Kidney glomerular epithelial cell (primary cell): ENCODE results near the gene PSTPIP2.
A peak's percentile ranks its signal among the peaks of the same experiment; 100 is the strongest.
"Not testable (repeated sequence)": the region's sequence is repeated elsewhere in the genome, so short reads cannot be mapped to it uniquely, and the experiment has no call there.

Experiments used
- DNase-seq: peaks from one replicate; lab custom pipeline; 2025; lab: John Stamatoyannopoulos, UW

PSTPIP2 gene

DNA sequence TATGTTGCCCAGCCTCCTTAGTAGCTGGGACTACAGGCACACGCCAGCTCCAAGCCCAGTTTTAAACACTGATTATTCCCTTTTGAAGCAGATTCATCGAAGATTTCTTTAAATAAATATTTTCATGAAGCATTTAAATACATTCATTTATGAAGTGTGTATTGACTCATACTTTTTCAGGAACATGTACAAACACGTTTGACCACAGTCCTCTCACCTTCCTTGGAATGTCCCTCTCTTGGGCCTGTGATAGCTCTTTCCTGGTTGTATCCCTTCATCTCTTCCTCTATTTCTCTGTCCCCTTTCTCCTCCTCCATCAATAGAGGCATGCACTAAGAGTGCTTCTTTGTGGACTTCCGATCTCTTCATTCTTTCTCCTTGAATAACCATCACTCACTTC is 2.5 kb downstream of the PSTPIP2 start:
- no peak for DNase-seq

- no peak for DNase-seq
These were observed 3.3 kb downstream of the PSTPIP2 start for GRCh38 chr18:46068763-46069162.

DNA sequence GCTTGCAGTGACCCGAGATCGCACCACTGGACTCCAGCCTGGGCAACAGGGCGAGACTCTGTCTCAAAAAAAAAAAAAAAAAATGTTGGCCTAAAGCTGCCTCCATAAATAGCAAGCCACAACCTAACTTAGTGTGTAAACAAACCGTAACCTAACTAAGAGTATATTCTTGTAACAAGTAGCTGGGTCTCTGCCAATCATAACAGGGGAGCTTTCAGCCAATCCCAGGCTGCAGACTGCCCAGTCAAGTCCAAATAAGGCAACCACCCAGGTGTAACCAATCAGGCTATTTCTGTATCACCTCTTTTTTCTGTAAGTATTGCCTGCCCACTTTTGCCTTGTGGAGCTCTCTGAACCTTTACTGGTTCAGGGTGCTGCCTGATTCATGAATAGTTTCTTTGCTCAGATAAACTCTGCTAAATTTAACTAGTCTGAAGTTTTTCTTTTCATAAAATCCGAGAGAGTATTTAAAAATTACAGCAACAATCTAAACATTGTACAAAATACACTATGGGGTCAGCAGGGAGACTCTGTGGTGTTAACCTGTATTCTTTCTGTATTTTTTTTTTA is 4.5 kb downstream of the PSTPIP2 start:
- no peak for DNase-seq

- DNase-seq: no peak
These were observed 9.3 kb downstream of the PSTPIP2 start for GRCh38 chr18:46062781-46063180.

GRCh38 chr18:46061796-46062195 is 10.3 kb downstream of the PSTPIP2 start:
- no peak for DNase-seq

DNA sequence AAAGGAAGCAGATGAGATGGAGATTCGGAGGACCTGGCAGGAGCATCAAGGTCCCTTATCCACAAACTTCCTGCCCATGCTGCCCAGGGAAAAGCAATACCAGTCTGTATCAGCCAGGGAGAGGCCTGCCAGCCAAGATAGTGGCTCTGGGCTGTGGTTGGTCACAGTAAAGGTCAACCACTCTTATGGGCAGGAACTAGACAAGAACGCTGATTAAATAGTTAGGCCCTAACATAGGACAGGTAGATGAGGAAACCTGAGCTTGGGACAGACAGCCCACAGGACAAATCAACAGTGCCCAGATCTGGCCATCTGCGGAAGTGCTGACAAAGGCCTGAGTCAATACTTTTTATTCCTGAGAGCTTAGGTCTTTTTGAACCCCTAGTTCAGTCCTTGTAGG is 10.7 kb downstream of the PSTPIP2 start:
- DNase-seq: no peak

DNA sequence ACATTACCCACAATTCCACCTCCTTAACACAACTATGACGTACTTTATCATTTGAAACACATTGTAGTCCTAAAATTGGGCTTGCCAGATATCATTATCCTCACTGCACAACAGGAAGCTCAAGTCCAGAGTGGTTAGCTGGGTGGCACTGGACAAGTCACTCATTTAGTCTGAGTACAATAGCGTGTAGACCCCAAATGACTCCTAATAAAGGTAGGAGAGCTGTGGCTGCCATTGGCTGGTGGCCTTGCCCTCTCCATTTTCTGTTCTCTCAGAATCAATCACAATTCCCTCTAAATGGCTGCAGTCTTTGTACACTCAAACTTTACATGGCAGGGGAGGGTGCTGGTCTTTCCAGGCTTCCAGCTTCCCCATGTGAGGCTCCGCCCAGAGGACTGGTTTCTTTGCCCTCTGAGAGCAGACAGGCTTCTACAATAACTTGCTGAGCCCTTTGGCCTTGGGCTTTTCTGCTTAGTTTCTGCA is 11.7 kb downstream of the PSTPIP2 start:
- DNase-seq: no peak

DNA sequence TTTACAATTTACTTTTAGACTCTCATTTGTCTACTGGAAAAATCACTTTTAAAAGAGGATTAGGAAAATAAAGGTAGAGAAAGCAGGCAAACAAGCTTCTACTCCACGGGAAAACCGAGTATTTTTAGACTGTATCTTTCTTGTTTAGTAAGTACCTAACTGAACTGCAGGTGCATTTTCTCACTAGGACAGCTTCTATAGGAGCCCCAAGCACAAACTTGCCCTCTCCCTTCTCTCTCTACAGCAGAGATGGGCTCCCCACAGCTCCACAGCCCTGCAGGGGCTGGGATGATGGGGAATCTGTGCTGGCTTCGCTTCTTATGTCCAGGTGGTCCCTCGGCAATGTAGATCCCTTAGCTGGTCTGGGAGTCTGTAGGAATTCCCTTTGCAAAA is 16.2 kb downstream of the PSTPIP2 start:
- DNase-seq: no peak

- no peak for DNase-seq
These were observed 16.9 kb downstream of the PSTPIP2 start for GRCh38 chr18:46054956-46055837.

DNA sequence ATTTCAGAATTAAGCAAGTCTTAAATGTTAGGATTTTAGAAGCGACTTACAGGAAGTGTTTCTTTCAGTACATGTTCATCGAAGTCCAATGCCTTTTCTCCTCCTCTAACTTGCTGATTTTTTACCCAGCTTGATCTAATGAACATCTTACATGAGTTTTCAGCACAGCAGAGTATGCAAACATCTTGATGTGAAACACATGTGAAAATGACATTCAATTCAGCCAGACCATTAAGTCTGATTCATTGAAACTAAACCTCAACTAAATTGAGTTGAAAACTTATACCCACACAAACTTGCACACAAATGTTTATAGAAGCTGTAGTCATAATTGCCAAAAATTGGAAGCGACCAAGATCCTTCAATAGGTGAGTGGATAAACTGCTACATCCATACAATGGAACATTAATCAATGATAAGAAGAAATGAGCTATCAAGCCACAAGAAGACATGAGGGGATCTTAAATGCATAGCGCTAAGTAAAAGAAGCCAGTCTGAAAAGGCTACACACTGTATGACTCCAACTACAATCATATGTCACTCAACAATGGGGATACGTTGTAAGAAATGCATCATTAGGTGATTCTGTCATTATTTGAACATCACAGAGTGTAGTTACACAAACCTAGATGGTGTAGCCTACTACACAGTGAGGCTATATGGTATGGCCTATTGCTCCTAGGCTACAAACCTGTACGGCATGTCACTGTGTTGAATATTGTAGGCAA is 18.5 kb downstream of the PSTPIP2 start:
- no peak for DNase-seq

- DNase-seq: peak; percentile 69
These were observed 20.2 kb downstream of the PSTPIP2 start for GRCh38 chr18:46051731-46052461.

DNA sequence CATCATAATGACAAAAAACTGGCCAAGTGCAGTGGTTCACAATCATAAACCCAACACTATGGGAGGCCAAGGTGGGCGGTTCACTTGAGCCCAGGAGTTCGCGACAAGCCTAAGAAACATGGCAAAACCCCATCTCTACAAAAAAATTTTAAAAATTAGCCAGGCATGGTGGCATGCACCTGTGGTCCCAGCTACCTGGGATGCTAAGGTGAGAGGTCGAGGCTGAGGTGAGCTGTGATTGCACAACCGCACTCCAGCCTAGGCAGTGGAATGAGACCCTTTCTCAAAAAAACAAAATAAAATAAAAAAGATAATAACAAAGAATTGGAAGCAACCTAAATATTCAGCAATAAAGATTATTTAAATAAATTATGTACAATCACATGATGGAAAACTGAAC is 21.8 kb downstream of the PSTPIP2 start:
- DNase-seq: no peak

GRCh38 chr18:46048641-46049040 is 23.4 kb downstream of the PSTPIP2 start:
- DNase-seq: no peak

GRCh38 chr18:46047369-46047768 is 24.7 kb downstream of the PSTPIP2 start:
- DNase-seq: not testable (repeated sequence)

GRCh38 chr18:46046688-46047087 is 25.4 kb downstream of the PSTPIP2 start:
- no peak for DNase-seq

- no peak for DNase-seq
These were observed 25.9 kb downstream of the PSTPIP2 start for GRCh38 chr18:46046126-46046525.

GRCh38 chr18:46042571-46043123 is 29.4 kb downstream of the PSTPIP2 start:
- DNase-seq: peak; percentile 19

- no peak for DNase-seq
These were observed 31.3 kb downstream of the PSTPIP2 start for GRCh38 chr18:46040747-46041104.

- no peak for DNase-seq
These were observed 31.9 kb downstream of the PSTPIP2 start for GRCh38 chr18:46040033-46040746.

DNA sequence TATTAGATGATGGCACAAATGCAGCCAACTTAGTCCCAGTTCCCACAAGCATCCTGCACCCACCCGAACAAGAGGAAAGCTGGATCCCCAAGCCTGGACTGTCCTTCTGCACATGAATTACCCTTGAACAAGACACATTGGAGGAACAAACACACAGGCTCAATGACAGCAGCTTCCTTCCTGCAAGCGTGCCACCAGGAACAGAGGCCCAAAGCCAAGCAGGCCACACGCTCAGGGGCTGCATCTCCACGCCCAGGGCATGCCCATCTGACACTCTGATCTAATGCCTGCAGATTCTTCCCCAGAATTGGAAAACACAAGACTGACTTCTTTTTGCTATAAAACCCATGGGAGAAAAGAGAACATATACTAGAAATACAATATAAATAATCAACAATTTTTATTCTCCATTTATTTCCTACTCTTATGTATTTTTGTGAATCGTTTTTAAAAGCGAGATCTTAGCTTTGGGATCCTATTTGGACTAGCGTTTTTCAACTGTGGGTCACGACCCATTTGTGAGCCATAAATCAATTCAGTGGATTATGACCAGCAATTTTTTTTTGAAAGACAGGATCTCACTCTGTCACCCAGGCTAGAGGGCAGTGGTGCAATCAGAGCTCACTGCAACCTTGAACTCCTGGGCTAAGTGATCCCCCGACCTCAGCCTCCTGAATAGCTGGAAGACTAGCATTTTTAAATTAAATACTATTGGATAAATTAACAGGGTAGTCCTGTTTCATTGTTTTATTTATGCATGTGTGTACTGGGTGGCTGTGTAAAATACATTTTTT is 34.4 kb downstream of the PSTPIP2 start:
- DNase-seq: no peak
